Naive thymus-derived CD8-positive, alpha-beta T cell (primary cell): ENCODE results near the gene PLEKHG5. TPM values are rescaled to one million over a fixed set of nuclear protein-coding genes. Genes with fewer than 3 reads are reported as not detected.

Experiments
- ATAC-seq, 2 donors: fragments of 150-1000 bp; cut with Tn5 transposase in 1 of 2; sonication (Bioruptor Pico), chemical (Tn5 transposase) in 1 of 2; 1 replicate in 1 of 2; 2 replicates in 1 of 2; pipeline ENCODE4 v1.10.0; 2021; ENCODE audit warnings: mild to moderate bottlenecking in 2 of 2, moderate library complexity in 2 of 2
- POLR2A ChIA-PET: fragments of 350-600 bp; sonication (Branson Sonifier 250); formaldehyde crosslinking; loops from one replicate; lab custom pipeline; 2021; ENCODE audit warnings: antibody characterized with exemption; lab: Charles Lee
- DNase-seq, 10 donors: peaks; one replicate each; pipeline versions ENCODE4 v3.0.0 to v3.0.0-alpha.2; 2020 to 2022
- H3K27ac Mint-ChIP-seq, 10 donors: one replicate each; pipeline ENCODE4 v1.8.0; 2020 to 2022; ENCODE audit warnings: mild to moderate bottlenecking in 10 of 10, mixed read lengths in 10 of 10, moderate library complexity in 4 of 10, inconsistent platforms in 1 of 10
- H3K27me3 Mint-ChIP-seq, 5 donors: one replicate each; pipeline ENCODE4 v1.8.0; 2021 to 2022; ENCODE audit warnings: mixed read lengths in 5 of 5
- H3K36me3 Mint-ChIP-seq, 3 donors: one replicate each; pipeline ENCODE4 v1.8.0; 2020 to 2022; ENCODE audit warnings: mixed read lengths in 3 of 3, mild to moderate bottlenecking in 2 of 3, inconsistent platforms in 1 of 3
- H3K4me1 Mint-ChIP-seq, 4 donors: one replicate each; pipeline ENCODE4 v1.8.0; 2021 to 2022; ENCODE audit warnings: mixed read lengths in 4 of 4
- H3K4me3 Mint-ChIP-seq, 10 donors: one replicate each; pipeline ENCODE4 v1.8.0; 2020 to 2022; ENCODE audit warnings: mild to moderate bottlenecking in 10 of 10, mixed read lengths in 10 of 10, moderate library complexity in 6 of 10, inconsistent platforms in 1 of 10
- H3K9me3 Mint-ChIP-seq, 9 donors: one replicate each; pipeline ENCODE4 v1.8.0; 2020 to 2022; ENCODE audit warnings: mixed read lengths in 9 of 9, mild to moderate bottlenecking in 3 of 9, inconsistent platforms in 1 of 9, moderate library complexity in 1 of 9
- polyA plus RNA-seq, 3 donors: library from polyadenylated mRNA; unstranded; fragments of 300-500 nt; fragmentation: Illumina TruSeq; gene quantifications; one replicate each; pipeline ENCODE4 v1.2.3, GENCODE V29; 2021
- total RNA-seq, 8 experiments: library from RNA in 2 of 8; stranded (reverse) in 2 of 8; gene quantifications; one replicate each; pipeline ENCODE4 v1.2.3 and lab custom pipeline; 2021 to 2026

PLEKHG5 gene
- total and polyA plus RNA-seq, 5 experiments from 2014 or later: 0.57 to 7.0 (median 1.4) TPM

- peak in 1 of 10 donors; percentile 15 for DNase-seq
- Mint-ChIP-seq H3K27me3 (peaks cover 7 to 68% (median 22%) of the 10 kb centered on the region in 5 donors), H3K9me3 (no peaks in the 10 kb centered on the region), H3K4me3 (peak within 1 kb of the TSS; percentile 52 to 81 (median 70)), H3K36me3 (no peaks in the 10 kb centered on the region), H3K27ac (peak within 1 kb of the TSS in 2 of 10 donors; percentile 38 to 70), H3K4me1 (peaks cover 9 to 20% (median 18%) of the 10 kb centered on the region in 4 donors)
- ATAC-seq: peak; percentile 21 to 37
- POLR2A ChIA-PET: interaction anchor here (0.8 kb wide), 2 partner anchors 41 to 68 kb away, joined by 3 read pairs; partner anchors contain the start of gene TNFRSF25
Observed at GRCh38 chr1:6424619-6425593, 66.6 kb downstream of the PLEKHG5 start, which contains the start of gene ESPN. Gene ESPN (plus strand): TSS chr1:6424776. CDS start chr1:6424956, 180 bp downstream.

GRCh38 chr1:6424000-6424565 is 67.4 kb downstream of the PLEKHG5 start:
- ATAC-seq (peak; percentile 18 to 24), DNase-seq (no peak)
- Mint-ChIP-seq H3K4me1 (peaks cover 9 to 22% (median 18%) of the 10 kb centered on the region in 4 donors), H3K36me3 (no peaks in the 10 kb centered on the region), H3K27me3 (peaks cover 7 to 70% (median 22%) of the 10 kb centered on the region in 5 donors), H3K27ac (peak overlapping the region in 2 of 10 donors; percentile 38 to 70), H3K4me3 (peak overlapping the region; percentile 52 to 81 (median 70)), H3K9me3 (no peaks in the 10 kb centered on the region)
- POLR2A ChIA-PET: interaction anchor here (1.4 kb wide), 1 partner anchor 35 kb away, joined by 3 read pairs; no protein-coding TSS in a partner anchor

GRCh38 chr1:6423321-6423999 is 68.0 kb downstream of the PLEKHG5 start:
- Mint-ChIP-seq H3K27me3 (peaks cover 7 to 73% (median 22%) of the 10 kb centered on the region in 5 donors), H3K4me1 (peaks cover 9 to 22% (median 19%) of the 10 kb centered on the region in 4 donors), H3K9me3 (no peaks in the 10 kb centered on the region), H3K27ac (no peak overlapping the region), H3K4me3 (peak overlapping the region; percentile 52 to 81 (median 70)), H3K36me3 (no peaks in the 10 kb centered on the region)
- POLR2A ChIA-PET: interaction anchor here (0.5 to 1.4 kb wide), 2 partner anchors 34 to 36 kb away, joined by 3 read pairs; no protein-coding TSS in a partner anchor
- peak; percentile 76 to 83 for ATAC-seq
- peak; percentile 45 to 80 (median 63) for DNase-seq

- DNase-seq (no peak), ATAC-seq (no peak)
- Mint-ChIP-seq H3K9me3 (no peaks in the 10 kb centered on the region), H3K36me3 (no peaks in the 10 kb centered on the region), H3K4me3 (peak overlapping the region in 5 of 10 donors; percentile 18 to 61 (median 33)), H3K27ac (no peak overlapping the region), H3K27me3 (peaks cover 18 to 75% (median 36%) of the 10 kb centered on the region in 5 donors), H3K4me1 (peaks cover 7 to 22% (median 20%) of the 10 kb centered on the region in 4 donors)
- POLR2A ChIA-PET: no interaction called here
Observed at GRCh38 chr1:6421266-6421665, 70.2 kb downstream of the PLEKHG5 start.

- DNase-seq (no peak), ATAC-seq (no peak)
- POLR2A ChIA-PET: interaction anchor here (0.6 kb wide), 1 partner anchor 125 kb away, joined by 4 read pairs; no protein-coding TSS in a partner anchor
- Mint-ChIP-seq H3K27me3 (peaks cover 24 to 77% (median 38%) of the 10 kb centered on the region in 5 donors), H3K9me3 (no peaks in the 10 kb centered on the region), H3K36me3 (no peaks in the 10 kb centered on the region), H3K27ac (no peak overlapping the region), H3K4me3 (peak overlapping the region in 5 of 10 donors; percentile 33 to 71 (median 37)), H3K4me1 (peaks cover 7 to 22% (median 19%) of the 10 kb centered on the region in 4 donors)
Observed at GRCh38 chr1:6420454-6421042, 70.9 kb downstream of the PLEKHG5 start.

GRCh38 chr1:6419804-6420453 is 71.5 kb downstream of the PLEKHG5 start, which contains the start of gene HES2:
Gene HES2 (minus strand): TSS chr1:6419919. CDS start chr1:6419820, 99 bp downstream.
- ATAC-seq (peak in 1 of 2 donors; percentile 7), DNase-seq (peak in 1 of 10 donors; percentile 16)
- peaks cover 7 to 22% (median 19%) of the 10 kb centered on the region in 4 donors for H3K4me1 Mint-ChIP-seq
- no peak within 1 kb of the TSS for H3K27ac Mint-ChIP-seq
- POLR2A ChIA-PET: interaction anchor here (0.6 kb wide), 1 partner anchor 126 kb away, joined by 4 read pairs; no protein-coding TSS in a partner anchor
- peaks cover 28 to 80% (median 45%) of the 10 kb centered on the region in 5 donors for H3K27me3 Mint-ChIP-seq
- peak within 1 kb of the TSS in 9 of 10 donors; percentile 14 to 71 (median 61) for H3K4me3 Mint-ChIP-seq
- H3K9me3 Mint-ChIP-seq: no peaks in the 10 kb centered on the region
- no peaks in the 10 kb centered on the region for H3K36me3 Mint-ChIP-seq

GRCh38 chr1:6419397-6419803 is 72.1 kb downstream of the PLEKHG5 start:
- ATAC-seq: peak; percentile 17 to 19
- no peaks in the 10 kb centered on the region for H3K36me3 Mint-ChIP-seq
- POLR2A ChIA-PET: interaction anchor here (0.6 kb wide), 1 partner anchor 121 kb away, joined by 6 read pairs; no protein-coding TSS in a partner anchor
- H3K27me3 Mint-ChIP-seq: peaks cover 28 to 85% (median 47%) of the 10 kb centered on the region in 5 donors
- no peaks in the 10 kb centered on the region for H3K9me3 Mint-ChIP-seq
- peak overlapping the region in 5 of 10 donors; percentile 36 to 71 (median 64) for H3K4me3 Mint-ChIP-seq
- DNase-seq: no peak
- H3K27ac Mint-ChIP-seq: no peak overlapping the region
- H3K4me1 Mint-ChIP-seq: peaks cover 10 to 24% (median 22%) of the 10 kb centered on the region in 4 donors

- H3K27ac Mint-ChIP-seq: no peak overlapping the region
- no peak for ATAC-seq
- H3K9me3 Mint-ChIP-seq: no peaks in the 10 kb centered on the region
- H3K4me3 Mint-ChIP-seq: peak overlapping the region in 8 of 10 donors; percentile 36 to 71 (median 52)
- POLR2A ChIA-PET: interaction anchor here (0.6 kb wide), 1 partner anchor 121 kb away, joined by 6 read pairs; no protein-coding TSS in a partner anchor
- peaks cover 28 to 85% (median 48%) of the 10 kb centered on the region in 5 donors for H3K27me3 Mint-ChIP-seq
- no peaks in the 10 kb centered on the region for H3K36me3 Mint-ChIP-seq
- peaks cover 7 to 21% (median 19%) of the 10 kb centered on the region in 4 donors for H3K4me1 Mint-ChIP-seq
- DNase-seq: no peak
Observed at GRCh38 chr1:6418668-6419396, 72.6 kb downstream of the PLEKHG5 start.

- peaks cover 28 to 87% (median 50%) of the 10 kb centered on the region in 5 donors for H3K27me3 Mint-ChIP-seq
- no peaks in the 10 kb centered on the region for H3K9me3 Mint-ChIP-seq
- POLR2A ChIA-PET: no interaction called here
- ATAC-seq (no peak), DNase-seq (no peak)
- H3K4me1 Mint-ChIP-seq: peaks cover 6 to 18% (median 14%) of the 10 kb centered on the region in 4 donors
- H3K27ac Mint-ChIP-seq: no peak overlapping the region
- no peak overlapping the region for H3K4me3 Mint-ChIP-seq
- H3K36me3 Mint-ChIP-seq: no peaks in the 10 kb centered on the region
Observed at GRCh38 chr1:6417961-6418667, 73.4 kb downstream of the PLEKHG5 start.
